IPS DF 19.7 (cell line): ENCODE results near the gene TMEM14A.

Source experiments
- DNase-seq: peaks from one replicate; pipeline ENCODE4 v3.0.0-alpha.2; 2013; ENCODE audit warnings: low read depth, low spot score

The TMEM14A gene

DNA sequence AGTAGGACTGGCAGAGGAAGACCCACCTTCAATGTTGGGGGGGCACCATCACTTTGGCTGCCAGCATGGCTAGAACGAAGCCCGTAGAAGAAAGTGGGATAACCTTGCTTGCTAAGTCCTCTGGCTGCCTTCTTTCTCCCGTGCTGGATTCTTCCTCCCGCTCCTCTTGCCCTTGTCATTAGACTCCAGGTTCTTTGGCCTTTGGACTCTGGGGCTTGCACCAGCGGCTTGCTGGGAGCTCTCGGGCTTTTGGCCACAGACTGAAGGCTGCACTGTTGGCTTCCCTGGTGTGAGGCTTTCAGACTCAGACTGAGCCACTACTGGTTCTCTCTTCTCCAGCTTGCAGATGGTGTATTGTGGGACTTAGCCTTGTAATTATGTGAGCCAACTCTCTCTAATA, 64.2 kb downstream of the TMEM14A start:
- DNase-seq: no peak

GRCh38 chr6:52736145-52736544, 65.2 kb downstream of the TMEM14A start:
- no peak for DNase-seq
